Astrocyte (in vitro differentiated cells and primary cell): ENCODE data around the gene MROH8.

Source experiments
- CTCF ChIP-seq: IDR thresholded peaks from 2 replicates; pipeline ENCODE4 v1.5.1; 2011; ENCODE audit warnings: low read depth, mild to moderate bottlenecking, inconsistent platforms, low read length, moderate library complexity; ENCODE audit not compliant: insufficient read depth
- EZH2 ChIP-seq: IDR thresholded peaks from 2 replicates; pipeline ENCODE4 v1.6.1; 2012; ENCODE audit warnings: mild to moderate bottlenecking, low read length, inconsistent platforms; ENCODE audit not compliant: insufficient read depth

GRCh38 chr20:37077009-37077408 lies 102.3 kb downstream of the MROH8 start:
- TF ChIP-seq CTCF (no peak), EZH2 (no peak)
